Forelimb muscle (tissue), 1 donor: ENCODE results near the gene UCN2. TPM values are rescaled to one million over a fixed set of nuclear protein-coding genes. Genes with fewer than 3 reads are reported as not detected.
"Not testable (repeated sequence)": the region's sequence is repeated elsewhere in the genome, so short reads cannot be mapped to it uniquely, and the experiment has no call there.

ENCODE experiments used
- DNase-seq: peaks from one replicate; pipeline ENCODE4 v3.0.0-alpha.2; 2013; ENCODE audit warnings: low read depth
- polyA plus RNA-seq: library from polyadenylated mRNA; unstranded; fragments of 120-200 nt; gene quantifications from one replicate; pipeline ENCODE4 v1.2.1, GENCODE V29; 2013; ENCODE audit not compliant: insufficient read length

UCN2 gene
- polyA plus RNA-seq, 1 donor: 0.19 TPM

- no peak for DNase-seq
Observed at GRCh38 chr3:48536116-48536515, 27.5 kb downstream of the UCN2 start.

GRCh38 chr3:48535578-48535977 lies 28.0 kb downstream of the UCN2 start:
- no peak for DNase-seq

GRCh38 chr3:48532977-48533337 lies 30.6 kb downstream of the UCN2 start:
- DNase-seq: no peak

DNA sequence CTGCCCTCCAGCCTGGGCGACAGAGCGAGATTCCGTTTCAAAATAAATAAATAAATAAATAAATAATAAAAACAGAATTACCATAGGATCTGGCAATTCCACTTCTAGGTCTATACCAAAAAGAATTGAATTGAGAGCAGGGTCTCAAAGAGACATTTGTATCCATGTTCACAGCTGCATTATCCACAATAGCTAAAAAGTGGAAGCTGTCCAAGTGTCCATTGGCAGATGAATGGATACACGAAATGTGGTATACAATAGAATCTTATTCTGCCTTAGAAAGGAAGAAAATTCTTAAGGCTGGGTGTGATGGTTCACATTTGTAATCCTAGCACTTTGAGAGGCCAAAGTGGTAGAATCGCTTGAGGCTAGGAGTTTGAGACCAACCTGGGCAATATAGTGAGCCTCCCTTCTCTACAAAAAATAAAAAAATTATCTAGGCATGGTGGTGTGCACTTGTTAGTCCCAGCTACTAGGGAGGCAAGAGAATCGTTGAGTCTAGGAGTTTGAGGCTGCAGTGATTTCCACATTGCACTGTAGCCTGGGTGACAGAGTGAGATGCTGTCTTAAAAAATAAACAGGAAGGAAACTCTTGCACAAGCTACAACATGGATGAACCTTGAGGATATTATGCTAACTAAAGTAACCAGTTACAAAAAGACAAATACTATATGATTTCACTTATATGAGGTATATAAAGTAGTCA lies 31.2 kb downstream of the UCN2 start:
- DNase-seq: no peak

DNA sequence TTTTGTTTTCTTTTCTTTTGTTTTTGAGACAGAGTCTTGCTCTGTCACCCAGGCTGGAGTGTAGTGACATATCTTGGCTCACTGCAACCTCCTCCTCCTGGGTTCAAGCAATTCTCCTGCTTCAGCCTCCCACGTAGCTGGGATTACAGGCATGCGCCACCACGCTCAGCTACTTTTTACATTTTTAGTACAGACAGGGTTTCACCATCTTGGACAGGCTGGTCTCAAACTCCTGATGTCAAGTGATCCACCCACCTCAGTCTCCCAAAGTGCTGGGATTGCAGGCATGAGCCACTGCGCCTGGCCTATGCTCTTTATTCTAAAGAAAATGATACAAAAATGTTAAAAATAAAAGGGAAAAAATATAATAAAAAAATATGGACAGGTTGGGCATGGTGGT lies 32.9 kb downstream of the UCN2 start:
- DNase-seq: not testable (repeated sequence)

DNA sequence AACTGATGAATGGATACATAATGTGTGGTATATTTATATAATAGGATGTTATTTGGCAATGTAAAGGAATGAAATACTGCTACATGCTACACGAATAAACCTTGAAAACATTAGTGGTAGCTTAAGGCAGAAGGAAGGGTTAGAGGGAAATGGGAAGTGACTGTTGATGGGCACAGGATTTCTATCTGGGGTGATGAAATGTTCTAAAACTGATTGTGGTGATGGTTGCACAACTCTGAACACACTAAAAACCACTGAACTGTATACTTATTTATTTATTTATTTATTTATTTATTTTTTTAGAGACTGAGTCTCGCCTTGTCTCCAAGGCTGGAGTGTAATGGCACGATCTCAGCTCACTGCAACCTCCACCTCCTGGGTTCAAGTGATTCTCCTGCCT lies 34.8 kb downstream of the UCN2 start:
- no peak for DNase-seq

DNA sequence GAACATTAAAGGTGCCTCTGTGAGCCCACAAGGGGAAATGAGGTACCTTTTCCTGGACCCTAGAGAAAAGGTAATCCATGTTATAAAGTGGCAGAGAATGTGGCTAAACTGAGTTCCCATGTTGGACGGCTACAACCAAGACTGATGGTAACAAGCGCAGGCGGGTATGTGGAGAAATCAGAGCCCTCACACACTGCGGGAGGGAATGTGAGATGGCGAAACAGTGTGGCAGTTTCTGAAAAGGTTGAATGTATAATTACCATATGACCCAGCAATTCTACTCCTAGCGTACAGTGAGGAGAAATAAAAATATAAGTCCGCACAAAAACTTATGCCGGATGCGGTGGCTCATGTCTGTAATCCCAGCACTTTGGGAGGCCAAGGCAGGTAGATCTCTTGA lies 35.5 kb downstream of the UCN2 start:
- no peak for DNase-seq

DNA sequence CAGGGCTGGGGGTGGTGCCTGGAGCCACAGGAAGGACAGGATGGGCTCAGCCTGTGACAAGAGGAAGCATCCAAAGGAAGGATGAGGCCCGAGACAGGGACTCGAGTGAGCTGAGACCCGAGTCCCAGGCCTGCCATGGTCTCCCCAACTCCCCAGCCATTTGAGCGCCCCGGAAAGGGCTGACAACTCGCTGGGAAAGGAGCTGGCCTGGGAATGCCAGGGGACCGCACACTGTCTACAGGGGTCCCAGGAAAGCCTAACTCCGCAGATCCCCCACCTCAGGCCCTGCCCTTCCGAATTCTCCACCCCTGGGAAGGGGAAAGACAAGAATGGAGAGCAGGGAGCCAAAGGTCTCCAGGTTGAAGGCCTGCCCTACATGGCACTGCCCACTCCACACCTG lies 38.6 kb downstream of the UCN2 start:
- DNase-seq: no peak

DNA sequence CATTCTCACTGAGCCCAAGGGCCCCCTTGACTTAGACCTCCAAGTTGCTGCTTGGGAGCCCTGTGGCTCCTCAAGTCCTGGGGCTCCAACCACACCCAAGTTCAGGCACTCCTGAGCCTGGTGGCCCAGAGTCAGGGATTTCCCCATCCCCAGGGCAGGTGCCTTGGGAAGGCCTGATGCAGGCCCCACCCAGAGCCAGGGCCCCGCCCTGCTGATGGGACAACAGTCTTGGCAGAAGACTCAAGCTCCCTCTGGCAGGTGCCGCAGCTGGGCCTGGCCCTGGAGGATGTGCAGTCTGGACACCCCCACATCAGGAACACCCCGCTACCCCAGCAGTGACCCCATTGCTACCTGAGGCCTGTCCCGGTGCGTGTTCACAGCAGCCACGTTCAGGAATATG lies 41.9 kb downstream of the UCN2 start:
- DNase-seq: no peak

GRCh38 chr3:48519277-48519643 lies 44.3 kb downstream of the UCN2 start:
- DNase-seq: no peak

- no peak for DNase-seq
Observed at GRCh38 chr3:48518638-48519276, 44.8 kb downstream of the UCN2 start.

- DNase-seq: no peak
Observed at GRCh38 chr3:48518069-48518468, 45.5 kb downstream of the UCN2 start.

DNA sequence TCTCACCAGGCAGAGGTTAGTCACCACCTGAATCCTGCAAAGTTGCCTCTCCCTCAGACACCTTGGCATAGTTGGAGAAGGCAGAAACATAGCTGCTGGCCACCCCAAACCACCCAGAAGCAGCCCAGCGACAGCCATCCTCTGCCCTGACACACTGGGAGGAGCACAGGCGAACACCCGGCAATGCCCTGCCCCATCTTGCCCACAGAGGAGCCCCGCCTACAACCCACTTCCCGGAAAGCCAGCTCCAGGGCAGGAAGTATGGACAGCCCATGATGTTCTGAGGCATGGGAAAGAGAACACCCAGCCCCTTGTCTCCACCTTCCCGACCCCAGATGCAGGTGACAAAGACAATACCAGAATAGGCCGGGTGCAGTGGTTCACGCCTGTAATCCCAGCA lies 47.0 kb downstream of the UCN2 start:
- DNase-seq: no peak

DNA sequence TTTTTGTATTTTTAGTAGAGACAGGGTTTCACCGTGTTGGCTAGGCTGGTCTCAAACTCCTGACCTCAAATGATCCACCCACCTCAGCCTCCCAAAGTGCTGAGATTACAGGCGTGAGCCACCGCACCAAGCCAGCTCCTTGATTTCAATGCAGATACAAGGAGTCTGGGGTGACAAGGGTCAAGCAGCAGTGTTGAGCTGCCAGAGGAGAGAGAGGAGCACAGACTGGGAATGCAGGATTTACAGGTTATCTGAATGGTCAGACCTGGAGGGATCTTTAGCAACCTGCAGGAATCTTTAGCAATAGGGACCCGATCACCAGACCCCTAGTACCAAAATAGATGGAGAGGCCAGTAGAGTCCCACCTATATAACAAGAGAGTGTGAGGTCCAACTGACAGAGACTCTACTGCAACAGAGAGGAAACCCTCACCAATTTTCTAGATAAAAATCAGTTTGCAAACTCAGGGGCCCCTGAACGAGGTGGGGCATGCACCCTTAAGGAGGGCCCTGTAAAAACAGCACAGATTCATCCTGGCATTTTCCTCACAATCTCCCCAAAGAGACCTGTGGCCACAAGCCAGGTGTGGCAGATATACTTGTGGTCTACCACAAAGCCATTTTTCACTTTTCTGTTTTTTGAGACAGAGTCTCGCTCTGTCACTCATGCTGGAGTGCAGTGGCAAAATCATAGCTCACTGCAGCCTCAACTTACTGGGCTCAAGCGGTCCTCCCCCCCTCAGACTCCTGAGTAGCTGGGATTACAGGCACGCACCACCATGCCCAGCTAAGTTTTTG lies 49.0 kb downstream of the UCN2 start:
- no peak for DNase-seq

Other genes with a start within 250 kb of the UCN2 start
- not detected for gene SPINK8, start 230.1 kb downstream of the UCN2 start, polyA plus RNA-seq
- gene FBXW12, start 191.6 kb downstream of the UCN2 start, polyA plus RNA-seq: 0.15 TPM
- 17.3 TPM for gene PLXNB1, start 133.7 kb downstream of the UCN2 start, polyA plus RNA-seq
- gene CCDC51, start 123.7 kb downstream of the UCN2 start, polyA plus RNA-seq: 11.0 TPM
- gene TMA7, start 123.5 kb downstream of the UCN2 start, polyA plus RNA-seq: 160 TPM
- 7.3 TPM for gene ATRIP, start 117.0 kb downstream of the UCN2 start, polyA plus RNA-seq
- 58.4 TPM for gene SHISA5, start 59.6 kb downstream of the UCN2 start, polyA plus RNA-seq
- 5.1 TPM for gene PFKFB4, start 7.0 kb downstream of the UCN2 start, polyA plus RNA-seq
- gene COL7A1, start 31.5 kb upstream of the UCN2 start, polyA plus RNA-seq: 6.4 TPM
- 204 TPM for gene UQCRC1, start 45.9 kb upstream of the UCN2 start, polyA plus RNA-seq
- not detected for gene TMEM89, start 58.0 kb upstream of the UCN2 start, polyA plus RNA-seq
- 8.9 TPM for gene SLC26A6, start 71.7 kb upstream of the UCN2 start, polyA plus RNA-seq
- gene CELSR3, start 99.1 kb upstream of the UCN2 start, polyA plus RNA-seq: 0.35 TPM
- gene NCKIPSD, start 122.1 kb upstream of the UCN2 start, polyA plus RNA-seq: 8.1 TPM
- gene IP6K2, start 153.4 kb upstream of the UCN2 start, polyA plus RNA-seq: 81.6 TPM